Breast epithelium (tissue), 4 donors: ENCODE measurements around the gene DLST. TPM values are rescaled to one million over a fixed set of nuclear protein-coding genes. Genes with fewer than 3 reads are reported as not detected.

Experiments used
- DNase-seq, 2 donors: peaks; one replicate each; pipeline ENCODE4 v3.0.0-alpha.2; 2019; ENCODE audit warnings: low spot score in 2 of 2
- H3K27ac ChIP-seq, 2 donors: fragments of 200-600 bp; sonication (generic) in 1 of 2; one replicate each; pipeline ENCODE4 v1.5.1; 2016 to 2019; ENCODE audit warnings: mild to moderate bottlenecking in 1 of 2
- H3K27me3 ChIP-seq, 2 donors: fragments of 200-600 bp; sonication (generic) in 1 of 2; one replicate each; pipeline versions ENCODE4 v1.5.1 to v1.6.0; 2017 to 2019; ENCODE audit warnings: control low read depth in 1 of 2, mild to moderate bottlenecking in 1 of 2
- H3K36me3 ChIP-seq: fragments of 200-600 bp; one replicate; pipeline ENCODE4 v1.5.1; 2019
- H3K4me1 ChIP-seq, 2 donors: fragments of 200-600 bp; sonication (generic); one replicate each; pipeline ENCODE4 v1.5.1; 2016 to 2019; ENCODE audit warnings: control low read depth in 1 of 2
- H3K4me3 ChIP-seq, 3 donors: fragments of 200-600 bp; sonication (generic); 1 replicate in 2 of 3; 2 replicates in 1 of 3; pipeline ENCODE4 v1.5.1; 2016 to 2019; ENCODE audit warnings: mild to moderate bottlenecking in 3 of 3, moderate library complexity in 2 of 3
- H3K9me3 ChIP-seq, 2 donors: fragments of 200-600 bp; sonication (generic) in 1 of 2; one replicate each; pipeline ENCODE4 v1.5.1; 2016 to 2019; ENCODE audit warnings: control low read depth in 1 of 2
- POLR2A ChIP-seq: fragments of 450-650 bp; IDR thresholded peaks from one replicate; pipeline ENCODE4 v1.6.1; 2016; ENCODE audit warnings: antibody characterized with exemption, mild to moderate bottlenecking, moderate library complexity
- POLR2AphosphoS5 ChIP-seq, 3 donors: sonication (generic); formaldehyde crosslinking; IDR thresholded peaks; one replicate each; pipeline ENCODE4 v1.6.1; 2017; ENCODE audit warnings: antibody characterized with exemption in 3 of 3
- intact Hi-C: fragments of 100-400 bp; cut with DNase I; formaldehyde crosslinking; loops from one replicate; pipeline ENCODE4 v1.15.1; 2023; ENCODE audit warnings: low total_unique reads
- total RNA-seq, 3 donors: library from RNA; depleted of rRNA; stranded (reverse); fragments of >200 nt; gene quantifications; one replicate each; pipeline ENCODE4 v1.1.0, GENCODE V29; 2016
- TF ChIP-seq, protein P1 (sequence below), 3 donors: fragments of 450-650 bp; IDR thresholded peaks; one replicate each; pipeline ENCODE4 v1.5.1; 2016 to 2017; ENCODE audit warnings: antibody characterized with exemption in 3 of 3, mild to moderate bottlenecking in 3 of 3, moderate library complexity in 3 of 3

DLST gene
- total RNA-seq, 3 donors from 2014 or later: 73.4 to 104 (median 76.1) TPM

DNA sequence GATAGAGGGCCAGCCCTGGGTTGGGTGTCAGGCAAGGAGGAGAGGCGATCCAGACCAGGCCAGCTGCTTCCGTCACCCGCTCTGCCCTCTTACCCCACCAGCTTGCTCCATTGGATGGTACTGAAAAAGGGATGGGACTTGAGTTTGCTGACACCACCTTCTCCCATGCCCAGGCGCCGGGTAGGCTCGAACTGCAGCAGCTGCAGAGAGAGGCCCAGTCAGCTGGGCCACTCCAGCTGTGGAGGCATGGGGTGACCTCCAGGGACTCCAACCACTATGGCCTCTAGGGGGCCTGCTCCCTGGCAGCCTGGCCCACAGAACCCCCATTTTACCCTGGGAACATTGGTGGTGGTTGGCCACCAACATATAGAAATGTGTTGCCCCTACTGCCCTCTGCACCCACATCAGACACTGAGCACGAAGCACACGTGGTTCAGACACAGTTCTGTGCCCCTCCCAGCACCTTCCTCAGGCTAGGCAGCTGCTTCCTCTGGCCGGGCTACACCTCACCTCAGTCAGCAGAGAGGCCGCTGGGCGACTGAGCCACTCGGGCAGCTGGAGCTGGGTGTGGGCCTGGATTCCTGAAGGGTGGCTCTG lies 25.3 kb downstream of the DLST start:
- intact Hi-C loops: no loop called here
- Histone ChIP-seq H3K4me3 (no peak overlapping the region), H3K27ac (no peak overlapping the region), H3K9me3 (no peaks in the 10 kb centered on the region), H3K27me3 (no peaks in the 10 kb centered on the region), H3K36me3 (no peaks in the 10 kb centered on the region), H3K4me1 (no peaks in the 10 kb centered on the region)
- no peak for DNase-seq
- TF ChIP-seq, protein P1, sequence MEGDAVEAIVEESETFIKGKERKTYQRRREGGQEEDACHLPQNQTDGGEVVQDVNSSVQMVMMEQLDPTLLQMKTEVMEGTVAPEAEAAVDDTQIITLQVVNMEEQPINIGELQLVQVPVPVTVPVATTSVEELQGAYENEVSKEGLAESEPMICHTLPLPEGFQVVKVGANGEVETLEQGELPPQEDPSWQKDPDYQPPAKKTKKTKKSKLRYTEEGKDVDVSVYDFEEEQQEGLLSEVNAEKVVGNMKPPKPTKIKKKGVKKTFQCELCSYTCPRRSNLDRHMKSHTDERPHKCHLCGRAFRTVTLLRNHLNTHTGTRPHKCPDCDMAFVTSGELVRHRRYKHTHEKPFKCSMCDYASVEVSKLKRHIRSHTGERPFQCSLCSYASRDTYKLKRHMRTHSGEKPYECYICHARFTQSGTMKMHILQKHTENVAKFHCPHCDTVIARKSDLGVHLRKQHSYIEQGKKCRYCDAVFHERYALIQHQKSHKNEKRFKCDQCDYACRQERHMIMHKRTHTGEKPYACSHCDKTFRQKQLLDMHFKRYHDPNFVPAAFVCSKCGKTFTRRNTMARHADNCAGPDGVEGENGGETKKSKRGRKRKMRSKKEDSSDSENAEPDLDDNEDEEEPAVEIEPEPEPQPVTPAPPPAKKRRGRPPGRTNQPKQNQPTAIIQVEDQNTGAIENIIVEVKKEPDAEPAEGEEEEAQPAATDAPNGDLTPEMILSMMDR (IDR thresholded peaks at IDR 0.05): no peak
- TF ChIP-seq POLR2AphosphoS5 (IDR thresholded peaks at IDR 0.05) (no peak), POLR2A (no peak)

DNA sequence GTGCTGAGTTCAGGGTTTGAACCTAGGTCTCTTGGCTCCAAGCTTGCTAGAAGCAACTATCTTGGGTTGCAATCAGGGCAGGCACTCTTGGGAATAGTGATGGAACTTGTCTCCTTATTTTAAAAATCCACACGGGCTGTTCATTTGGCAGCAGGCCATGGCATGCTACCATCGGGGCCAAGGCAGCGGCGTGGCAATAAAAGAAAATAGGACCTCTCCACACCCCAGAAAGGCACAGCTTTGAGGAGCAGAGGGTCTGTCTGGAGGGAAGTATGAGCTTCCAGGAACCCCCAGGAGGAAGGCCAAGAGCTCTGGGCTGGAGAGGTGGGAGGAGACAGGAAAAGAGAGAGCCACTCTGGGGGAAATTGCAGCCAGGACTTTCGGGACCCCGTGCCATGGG lies 26.0 kb downstream of the DLST start:
- DNase-seq: no peak
- H3K9me3 ChIP-seq: no peaks in the 10 kb centered on the region
- H3K27ac ChIP-seq: peak overlapping the region in 1 of 2 donors; percentile 9
- no peak for TF ChIP-seq POLR2A
- no peak for TF ChIP-seq POLR2AphosphoS5 (IDR thresholded peaks at IDR 0.05)
- TF ChIP-seq, protein P1 (IDR thresholded peaks at IDR 0.05): no peak
- H3K4me1 ChIP-seq: no peaks in the 10 kb centered on the region
- no peaks in the 10 kb centered on the region for H3K27me3 ChIP-seq
- H3K4me3 ChIP-seq: no peak overlapping the region
- no peaks in the 10 kb centered on the region for H3K36me3 ChIP-seq
- intact Hi-C loops: no loop called here

DNA sequence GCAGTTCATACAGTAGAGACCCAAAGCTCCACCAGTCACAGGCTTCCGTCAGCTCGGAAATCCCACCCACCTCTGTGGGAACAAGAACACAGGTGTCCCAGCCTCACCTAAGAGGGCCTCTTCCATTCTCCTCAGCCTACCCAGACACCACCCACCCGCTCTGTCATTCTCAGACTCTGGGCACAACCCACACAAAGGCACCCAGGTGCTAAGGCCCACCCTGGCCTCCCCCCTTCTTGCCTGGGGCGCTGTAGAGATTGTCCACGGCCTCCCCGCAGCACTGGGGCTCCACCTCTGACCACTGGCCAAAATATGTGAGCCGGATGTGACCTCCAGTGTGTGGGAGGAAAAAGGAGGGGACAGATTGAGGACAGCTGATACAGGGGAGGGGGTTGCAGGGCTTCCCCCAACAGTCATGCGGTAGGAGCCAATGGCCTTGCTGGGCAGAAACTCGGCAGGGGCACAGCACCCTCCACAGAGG lies 27.2 kb downstream of the DLST start:
- Histone ChIP-seq H3K4me3 (no peak overlapping the region), H3K27me3 (no peaks in the 10 kb centered on the region), H3K4me1 (no peaks in the 10 kb centered on the region), H3K27ac (peak overlapping the region in 1 of 2 donors; percentile 9), H3K36me3 (no peaks in the 10 kb centered on the region), H3K9me3 (no peaks in the 10 kb centered on the region)
- intact Hi-C loops: no loop called here
- TF ChIP-seq POLR2AphosphoS5 (IDR thresholded peaks at IDR 0.05): no peak
- TF ChIP-seq, protein P1 (IDR thresholded peaks at IDR 0.05): no peak
- no peak for DNase-seq

DNA sequence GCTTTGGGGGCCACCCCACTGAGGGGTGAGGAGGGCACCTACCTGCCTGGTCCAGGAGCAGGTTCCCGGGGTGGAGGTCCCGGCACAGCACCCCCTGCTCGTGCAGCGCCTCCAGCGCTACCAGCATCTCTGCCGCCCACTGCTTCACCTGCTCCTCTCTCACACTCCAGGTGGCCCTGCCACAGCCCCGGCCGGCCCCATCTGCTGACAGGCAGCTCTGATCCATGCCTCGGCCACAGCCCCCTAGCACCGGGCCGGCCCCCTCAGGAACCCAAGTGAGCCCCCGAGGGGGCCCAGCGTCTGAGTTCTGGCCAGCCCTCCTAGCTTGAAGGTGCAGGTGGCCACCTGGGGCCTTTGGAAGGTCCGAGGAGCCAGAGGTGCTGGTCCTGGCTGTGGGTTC lies 27.8 kb downstream of the DLST start:
- Histone ChIP-seq H3K4me1 (no peaks in the 10 kb centered on the region), H3K27ac (no peak overlapping the region), H3K9me3 (no peaks in the 10 kb centered on the region), H3K4me3 (no peak overlapping the region), H3K36me3 (no peaks in the 10 kb centered on the region), H3K27me3 (no peaks in the 10 kb centered on the region)
- no peak for DNase-seq
- intact Hi-C loops: no loop called here
- TF ChIP-seq, protein P1 (IDR thresholded peaks at IDR 0.05): no peak
- TF ChIP-seq POLR2A (no peak), POLR2AphosphoS5 (IDR thresholded peaks at IDR 0.05) (no peak)

DNA sequence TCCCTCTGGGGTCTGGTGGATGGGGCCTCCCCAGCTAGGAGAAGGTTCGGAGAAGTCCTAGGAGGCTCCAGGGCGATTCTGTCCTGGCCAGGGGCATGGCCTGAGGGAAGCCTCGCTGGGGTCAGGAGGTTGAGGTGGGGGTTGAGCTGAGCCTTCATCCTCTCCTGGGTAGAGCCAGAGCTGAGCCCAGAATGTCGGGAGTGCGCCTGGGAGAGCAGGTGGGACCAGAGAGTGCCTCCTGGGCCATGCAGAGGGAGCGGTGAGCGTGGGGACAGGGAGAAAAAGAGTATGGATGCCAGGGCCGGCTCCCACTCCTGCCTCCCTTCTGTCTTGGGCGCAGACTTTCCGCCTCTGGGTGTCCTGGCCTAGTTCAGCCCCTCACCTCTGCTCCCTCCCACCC lies 28.2 kb downstream of the DLST start:
- DNase-seq: no peak
- Histone ChIP-seq H3K36me3 (no peaks in the 10 kb centered on the region), H3K4me1 (no peaks in the 10 kb centered on the region), H3K9me3 (no peaks in the 10 kb centered on the region), H3K27me3 (no peaks in the 10 kb centered on the region), H3K4me3 (no peak overlapping the region), H3K27ac (no peak overlapping the region)
- intact Hi-C loops: loop anchor here (10.0 kb wide), 1 partner anchor 175 kb away; no protein-coding TSS in a partner anchor
- TF ChIP-seq, protein P1 (IDR thresholded peaks at IDR 0.05): no peak
- TF ChIP-seq POLR2AphosphoS5 (IDR thresholded peaks at IDR 0.05) (no peak), POLR2A (no peak)
